Choroid plexus epithelial cell (primary cell): Measurements from ENCODE around the gene PAX3.

Source experiments
- DNase-seq: peaks from one replicate; pipeline ENCODE4 v3.0.0-alpha.2; 2010; ENCODE audit warnings: low read depth
- H3K4me3 ChIP-seq: 2 replicates; pipeline ENCODE4 v1.5.1; 2011; ENCODE audit warnings: low read depth, mild to moderate bottlenecking, control low read depth, low read length, moderate library complexity
- CTCF ChIP-seq: conservative IDR thresholded peaks from 2 replicates; pipeline ENCODE4 v1.5.1; 2011; ENCODE audit warnings: low read depth, mild to moderate bottlenecking, control low read depth, inconsistent platforms, low read length, moderate library complexity

PAX3 gene

GRCh38 chr2:222261504-222261903 is 37.3 kb downstream of the PAX3 start:
- no peak for TF ChIP-seq CTCF
- DNase-seq, result no peak
- no peak overlapping the region for H3K4me3 ChIP-seq

- no peak for TF ChIP-seq CTCF
- no peak overlapping the region for H3K4me3 ChIP-seq
- DNase-seq, result no peak
Observed at GRCh38 chr2:222257645-222258044, 41.2 kb downstream of the PAX3 start.

- no peak for TF ChIP-seq CTCF
- H3K4me3 ChIP-seq, result no peak overlapping the region
- no peak for DNase-seq
Observed at GRCh38 chr2:222256250-222256649, 42.5 kb downstream of the PAX3 start.

- DNase-seq, result no peak
- TF ChIP-seq CTCF, result no peak
Observed at GRCh38 chr2:222255090-222255489, 43.7 kb downstream of the PAX3 start.

GRCh38 chr2:222250313-222250712 is 48.5 kb downstream of the PAX3 start:
- H3K4me3 ChIP-seq, result no peak overlapping the region
- DNase-seq, result no peak
- TF ChIP-seq CTCF, result no peak

More at GRCh38 chr2:222255090-222255489, 43.7 kb downstream of the PAX3 start:
- H3K4me3 ChIP-seq, result no peak overlapping the region

- no peak for DNase-seq
- no peak for TF ChIP-seq CTCF
- no peak overlapping the region for H3K4me3 ChIP-seq
Observed at GRCh38 chr2:222249444-222249843, 49.4 kb downstream of the PAX3 start.

- DNase-seq, result no peak
Observed at GRCh38 chr2:222248818-222249217, 50.0 kb downstream of the PAX3 start.

More at GRCh38 chr2:222248818-222249217, 50.0 kb downstream of the PAX3 start:
- no peak overlapping the region for H3K4me3 ChIP-seq
- TF ChIP-seq CTCF, result no peak
